Panc1 (cell line): Measurements from ENCODE around the gene NDST1. TPM values are rescaled to one million over a fixed set of nuclear protein-coding genes. Genes with fewer than 3 reads are reported as not detected.
A peak's percentile ranks its signal among the peaks of the same experiment; 100 is the strongest.

Experiments
- ATAC-seq: fragments of 200-7000 bp; cut with Tn5 transposase; 2 replicates; pipeline ENCODE4 v1.9.1; 2020; ENCODE audit warnings: mild to moderate bottlenecking, moderate library complexity
- BruUV-seq: library from RNA; stranded (reverse); fragments of 400-500 nt; replicated peaks from 2 replicates; lab custom pipeline; 2021; lab: Mats Ljungman, UMichigan
- CTCF ChIA-PET: fragments of 300-600 bp; sonication (Branson Sonifier 250); formaldehyde crosslinking; loops from one replicate; lab custom pipeline; 2022; ENCODE audit warnings: antibody characterized with exemption; lab: Charles Lee
- POLR2A ChIA-PET: fragments of 300-600 bp; sonication (Branson Sonifier 250); formaldehyde crosslinking; loops from one replicate; lab custom pipeline; 2022; ENCODE audit warnings: antibody characterized with exemption; lab: Charles Lee
- DNase-seq: peaks from one replicate; pipeline ENCODE4 v3.0.0-alpha.2; 2010; ENCODE audit warnings: low read depth, low spot score
- H3K27ac ChIP-seq: 2 replicates; pipeline ENCODE4 v1.5.1; 2011; ENCODE audit warnings: mild to moderate bottlenecking, low read length, inconsistent platforms
- H3K27me3 ChIP-seq: fragments of 200-500 bp; sonication (Bioruptor generic); 2 replicates; pipeline ENCODE4 v1.6.0; 2014; ENCODE audit warnings: low read length, inconsistent platforms; ENCODE audit not compliant: control insufficient read depth, insufficient read depth
- H3K36me3 ChIP-seq: fragments of 200-500 bp; sonication (Bioruptor generic); 2 replicates; pipeline ENCODE4 v1.5.1; 2014; ENCODE audit warnings: inconsistent platforms, mild to moderate bottlenecking, low read length, moderate library complexity; ENCODE audit not compliant: control insufficient read depth, insufficient read depth
- H3K4me1 ChIP-seq: 2 replicates; pipeline ENCODE4 v1.5.1; 2011; ENCODE audit warnings: inconsistent platforms, mild to moderate bottlenecking, low read length, moderate library complexity; ENCODE audit not compliant: control insufficient read depth, insufficient read depth
- H3K4me3 ChIP-seq, 2 experiments: 2 replicates each; pipeline ENCODE4 v1.5.1; 2011 to 2012; ENCODE audit warnings: low read depth in 2 of 2, low read length in 2 of 2, mild to moderate bottlenecking in 2 of 2, inconsistent platforms in 1 of 2, moderate library complexity in 1 of 2
- H3K9me3 ChIP-seq: fragments of 200-500 bp; sonication (Bioruptor generic); 2 replicates; pipeline ENCODE4 v1.5.1; 2014; ENCODE audit warnings: low read depth, mild to moderate bottlenecking, inconsistent platforms, low read length, moderate library complexity; ENCODE audit not compliant: control insufficient read depth, insufficient read depth
- CTCF ChIP-seq: fragments of 450-650 bp; IDR thresholded peaks from 2 replicates; pipeline ENCODE4 v1.5.1; 2017; ENCODE audit warnings: mild to moderate bottlenecking
- POLR2AphosphoS5 ChIP-seq: IDR thresholded peaks from 2 replicates; pipeline ENCODE4 v1.6.1; 2012; ENCODE audit warnings: mild to moderate bottlenecking, low read depth, low read length, moderate library complexity
- REST ChIP-seq, 2 experiments: IDR thresholded peaks; 2 replicates each; pipeline ENCODE4 v1.6.1; 2011 to 2012; ENCODE audit warnings: low read depth in 2 of 2, control low read depth in 1 of 2, low read length in 1 of 2, mild to moderate bottlenecking in 1 of 2, moderate library complexity in 1 of 2; ENCODE audit not compliant: insufficient read depth in 1 of 2
- SIN3A ChIP-seq: IDR thresholded peaks from 2 replicates; pipeline ENCODE4 v1.6.1; 2012; ENCODE audit warnings: low read depth, mild to moderate bottlenecking, low read length, moderate library complexity, borderline replicate concordance; ENCODE audit not compliant: insufficient read depth
- TCF7L2 ChIP-seq: IDR thresholded peaks from 2 replicates; pipeline ENCODE4 v1.6.1; 2011; ENCODE audit warnings: mild to moderate bottlenecking, low read depth, low read length, inconsistent platforms
- in situ Hi-C: cut with HindIII; loops from 2 replicates; pipeline ENCODE4 v1.10.0; 2016; ENCODE audit warnings: low sequenced_read_pairs, low pct_unique_long_range_greater_than_20kb
- intact Hi-C: fragments of 100-400 bp; cut with micrococcal nuclease; formaldehyde crosslinking; loops from one replicate; pipeline ENCODE4 v1.10.0; 2022; ENCODE audit not compliant: unreplicated experiment
- total RNA-seq: library from RNA; stranded (reverse); gene quantifications from one replicate; pipeline ENCODE4 v1.2.1, GENCODE V29; 2021; ENCODE audit not compliant: unreplicated experiment

Gene NDST1
- total RNA-seq, 1 experiment from 2014 or later, result 142 TPM

- no peak for TF ChIP-seq REST (IDR thresholded peaks at IDR 0.05; ENCODE audit: insufficient read depth in 1 of 2, low read depth in 2 of 2, low read length in 1 of 2)
- TF ChIP-seq CTCF, result no peak
- no peak for TF ChIP-seq SIN3A
- no peak for TF ChIP-seq TCF7L2
- Histone ChIP-seq H3K27ac (peak overlapping the region; percentile 49), H3K4me1 (peaks cover 36% of the 10 kb centered on the region), H3K36me3 (no peaks in the 10 kb centered on the region), H3K27me3 (no peaks in the 10 kb centered on the region), H3K4me3 (no peak overlapping the region), H3K9me3 (no peaks in the 10 kb centered on the region)
- DNase-seq (no peak), ATAC-seq (no peak)
- intact Hi-C loops (loop anchor here (5.0 kb wide), 1 partner anchor 82 kb away; no protein-coding TSS in a partner anchor), in situ Hi-C loops (no loop called here)
- no TSS peak for BruUV-seq
- CTCF ChIA-PET, result no interaction called here
- POLR2A ChIA-PET, result no interaction called here
Observed at GRCh38 chr5:150460781-150461180, 47.1 kb upstream of the NDST1 start.

GRCh38 chr5:150461231-150461630, 46.7 kb upstream of the NDST1 start:
- no TSS peak for BruUV-seq
- H3K9me3 ChIP-seq, result no peaks in the 10 kb centered on the region
- ChIA-PET CTCF (no interaction called here), POLR2A (no interaction called here)
- peak overlapping the region; percentile 49 for H3K27ac ChIP-seq
- no peak overlapping the region for H3K4me3 ChIP-seq
- DNase-seq (no peak), ATAC-seq (no peak)
- in situ Hi-C loops (no loop called here), intact Hi-C loops (loop anchor here (5.0 kb wide), 1 partner anchor 81 kb away; no protein-coding TSS in a partner anchor)
- H3K27me3 ChIP-seq, result no peaks in the 10 kb centered on the region
- H3K4me1 ChIP-seq, result peaks cover 40% of the 10 kb centered on the region
- no peaks in the 10 kb centered on the region for H3K36me3 ChIP-seq
- TF ChIP-seq TCF7L2 (no peak), SIN3A (no peak), REST (IDR thresholded peaks at IDR 0.05; ENCODE audit: insufficient read depth in 1 of 2, low read depth in 2 of 2, low read length in 1 of 2) (no peak), CTCF (no peak), POLR2AphosphoS5 (no peak)
